WTC11 (cell line): ENCODE data around the gene GABRR3.

Experiments used
- FOXJ3 ChIP-seq: sonication (generic); formaldehyde crosslinking; IDR thresholded peaks from 2 replicates; pipeline ENCODE4 v1.9.0; 2021; ENCODE audit warnings: missing genetic modification reagents, mild to moderate bottlenecking, borderline replicate concordance
- FOXP1 ChIP-seq: sonication (generic); formaldehyde crosslinking; IDR thresholded peaks from 2 replicates; pipeline ENCODE4 v1.8.0; 2022; ENCODE audit warnings: missing genetic modification reagents, mild to moderate bottlenecking, moderate library complexity, borderline replicate concordance
- JUN ChIP-seq: sonication (generic); formaldehyde crosslinking; IDR thresholded peaks from 2 replicates; pipeline ENCODE4 v1.8.0; 2023; ENCODE audit warnings: mild to moderate bottlenecking, missing genetic modification reagents
- SMAD4 ChIP-seq: sonication (generic); formaldehyde crosslinking; IDR thresholded peaks from 2 replicates; pipeline ENCODE4 v1.8.0; 2022; ENCODE audit warnings: mild to moderate bottlenecking, missing genetic modification reagents
- ZNF317 ChIP-seq: sonication (generic); formaldehyde crosslinking; IDR thresholded peaks from 2 replicates; pipeline ENCODE4 v1.8.1; 2023; ENCODE audit warnings: low read depth, mild to moderate bottlenecking, moderate library complexity, missing genetic modification reagents, borderline replicate concordance
- TF ChIP-seq, protein P1 (sequence below): fragments of 200-600 bp; IDR thresholded peaks from 2 replicates; pipeline ENCODE4 v1.8.0; 2022; ENCODE audit warnings: antibody characterized with exemption
- TF ChIP-seq, protein P2 (sequence below): sonication (generic); formaldehyde crosslinking; conservative IDR thresholded peaks from 2 replicates; pipeline ENCODE4 v1.8.1; 2022; ENCODE audit warnings: mild to moderate bottlenecking, missing genetic modification reagents
- TF ChIP-seq, protein P3 (sequence below): sonication (generic); formaldehyde crosslinking; IDR thresholded peaks from 2 replicates; pipeline ENCODE4 v1.8.1; 2022; ENCODE audit warnings: low read depth, missing genetic modification reagents, borderline replicate concordance

DNA sequence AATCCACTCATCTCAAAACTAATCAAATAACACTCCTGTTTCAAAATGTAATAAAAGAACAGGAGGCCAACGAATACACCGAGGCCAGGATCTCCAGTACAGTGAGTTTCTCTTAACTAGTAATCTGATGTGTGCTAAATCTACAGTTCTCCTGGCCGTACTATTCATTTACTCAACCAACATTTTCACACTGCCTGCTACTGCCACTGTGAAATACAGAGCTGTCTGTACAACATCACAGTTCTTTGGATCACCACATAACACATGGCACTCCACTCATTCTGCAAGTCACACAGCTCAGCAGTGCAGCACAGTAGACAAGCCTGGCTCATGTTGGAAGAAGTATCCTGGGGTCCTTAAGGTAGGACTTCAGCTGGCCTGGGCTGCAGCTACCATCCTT, 84.8 kb downstream of the GABRR3 start:
- no peak for TF ChIP-seq FOXJ3 (CRISPR knock-in tag)
- TF ChIP-seq, protein P1, sequence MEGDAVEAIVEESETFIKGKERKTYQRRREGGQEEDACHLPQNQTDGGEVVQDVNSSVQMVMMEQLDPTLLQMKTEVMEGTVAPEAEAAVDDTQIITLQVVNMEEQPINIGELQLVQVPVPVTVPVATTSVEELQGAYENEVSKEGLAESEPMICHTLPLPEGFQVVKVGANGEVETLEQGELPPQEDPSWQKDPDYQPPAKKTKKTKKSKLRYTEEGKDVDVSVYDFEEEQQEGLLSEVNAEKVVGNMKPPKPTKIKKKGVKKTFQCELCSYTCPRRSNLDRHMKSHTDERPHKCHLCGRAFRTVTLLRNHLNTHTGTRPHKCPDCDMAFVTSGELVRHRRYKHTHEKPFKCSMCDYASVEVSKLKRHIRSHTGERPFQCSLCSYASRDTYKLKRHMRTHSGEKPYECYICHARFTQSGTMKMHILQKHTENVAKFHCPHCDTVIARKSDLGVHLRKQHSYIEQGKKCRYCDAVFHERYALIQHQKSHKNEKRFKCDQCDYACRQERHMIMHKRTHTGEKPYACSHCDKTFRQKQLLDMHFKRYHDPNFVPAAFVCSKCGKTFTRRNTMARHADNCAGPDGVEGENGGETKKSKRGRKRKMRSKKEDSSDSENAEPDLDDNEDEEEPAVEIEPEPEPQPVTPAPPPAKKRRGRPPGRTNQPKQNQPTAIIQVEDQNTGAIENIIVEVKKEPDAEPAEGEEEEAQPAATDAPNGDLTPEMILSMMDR = no peak
- no peak for TF ChIP-seq ZNF317 (CRISPR knock-in tag)
- no peak for TF ChIP-seq JUN (CRISPR knock-in tag)
- no peak for TF ChIP-seq FOXP1
- TF ChIP-seq, protein P2, sequence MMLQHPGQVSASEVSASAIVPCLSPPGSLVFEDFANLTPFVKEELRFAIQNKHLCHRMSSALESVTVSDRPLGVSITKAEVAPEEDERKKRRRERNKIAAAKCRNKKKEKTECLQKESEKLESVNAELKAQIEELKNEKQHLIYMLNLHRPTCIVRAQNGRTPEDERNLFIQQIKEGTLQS = no peak
- no peak for TF ChIP-seq SMAD4 (CRISPR knock-in tag)
- TF ChIP-seq, protein P3, sequence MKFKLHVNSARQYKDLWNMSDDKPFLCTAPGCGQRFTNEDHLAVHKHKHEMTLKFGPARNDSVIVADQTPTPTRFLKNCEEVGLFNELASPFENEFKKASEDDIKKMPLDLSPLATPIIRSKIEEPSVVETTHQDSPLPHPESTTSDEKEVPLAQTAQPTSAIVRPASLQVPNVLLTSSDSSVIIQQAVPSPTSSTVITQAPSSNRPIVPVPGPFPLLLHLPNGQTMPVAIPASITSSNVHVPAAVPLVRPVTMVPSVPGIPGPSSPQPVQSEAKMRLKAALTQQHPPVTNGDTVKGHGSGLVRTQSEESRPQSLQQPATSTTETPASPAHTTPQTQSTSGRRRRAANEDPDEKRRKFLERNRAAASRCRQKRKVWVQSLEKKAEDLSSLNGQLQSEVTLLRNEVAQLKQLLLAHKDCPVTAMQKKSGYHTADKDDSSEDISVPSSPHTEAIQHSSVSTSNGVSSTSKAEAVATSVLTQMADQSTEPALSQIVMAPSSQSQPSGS = no peak
